ENCODE measurements around the gene FRMD1.

GRCh38 chr6:168116438-168116974 is 37.5 kb upstream of the FRMD1 start:
- TF ChIP-seq POLR2A (IDR thresholded peaks at IDR 0.05) (no peak), CTCF (IDR thresholded peaks at IDR 0.05) (no peak)
